HG03520 (cell line): ENCODE results near the gene OR6C65.
"Not testable (repeated sequence)": the region's sequence is repeated elsewhere in the genome, so short reads cannot be mapped to it uniquely, and the experiment has no call there.

Experiments
- ATAC-seq: cut with Tn5 transposase; IDR thresholded peaks from one replicate; pipeline ENCODE4 v1.9.1; 2021; ENCODE audit warnings: mild to moderate bottlenecking, moderate library complexity; ENCODE audit not compliant: unreplicated experiment

OR6C65 gene

GRCh38 chr12:55400229-55400628 lies at the start of gene OR6C65:
TSS of gene OR6C65 (plus strand) at chr12:55400529. CDS start at chr12:55400529, 0 bp downstream.
- ATAC-seq, result no peak

DNA sequence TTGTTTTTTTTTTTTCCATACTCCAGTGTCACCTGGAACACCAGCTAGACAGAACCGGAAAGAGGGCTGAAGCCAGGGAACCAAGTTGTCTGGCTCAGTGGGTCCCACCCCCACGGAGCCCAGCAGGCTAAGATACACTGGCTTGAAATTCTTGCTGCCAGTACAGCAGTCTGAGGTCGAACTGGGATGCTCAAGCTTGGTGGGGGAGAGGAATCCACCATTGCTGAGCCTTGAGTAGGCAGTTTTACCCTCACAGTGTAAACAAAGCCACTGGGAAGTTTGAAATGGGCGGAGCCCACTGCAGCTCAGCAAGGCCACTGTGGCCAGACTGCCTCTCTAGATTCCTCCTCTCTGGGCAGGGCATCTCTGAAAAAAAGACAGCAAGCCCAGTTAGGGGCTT lies 45.0 kb upstream of the OR6C65 start:
- not testable (repeated sequence) for ATAC-seq

DNA sequence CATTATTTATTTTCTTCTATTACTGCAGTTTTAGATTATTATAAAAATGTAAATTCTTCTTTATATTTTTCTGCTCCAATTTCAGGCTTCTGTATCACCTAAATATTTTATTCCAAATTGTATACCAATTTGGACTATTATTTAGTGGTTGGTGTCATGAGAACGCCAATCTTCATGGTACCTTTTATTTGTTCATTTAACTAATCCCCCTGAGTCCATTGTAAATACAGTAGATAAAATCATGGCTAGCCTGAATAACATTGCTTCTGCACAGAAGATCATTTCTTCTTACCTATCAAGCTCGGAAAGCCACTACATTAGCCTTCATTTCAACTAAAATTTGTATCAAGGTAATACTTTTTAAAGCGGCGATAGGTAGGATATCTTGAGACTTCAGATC lies 37.7 kb upstream of the OR6C65 start, which contains the start of gene OR6C75:
Gene OR6C75, plus strand, starts transcription at position 301 of the 400 bp plus-strand sequence. CDS start 2,136 bp downstream, outside the sequence.
- no peak for ATAC-seq

GRCh38 chr12:55365086-55365485 lies 35.2 kb upstream of the OR6C65 start:
- ATAC-seq, result no peak

DNA sequence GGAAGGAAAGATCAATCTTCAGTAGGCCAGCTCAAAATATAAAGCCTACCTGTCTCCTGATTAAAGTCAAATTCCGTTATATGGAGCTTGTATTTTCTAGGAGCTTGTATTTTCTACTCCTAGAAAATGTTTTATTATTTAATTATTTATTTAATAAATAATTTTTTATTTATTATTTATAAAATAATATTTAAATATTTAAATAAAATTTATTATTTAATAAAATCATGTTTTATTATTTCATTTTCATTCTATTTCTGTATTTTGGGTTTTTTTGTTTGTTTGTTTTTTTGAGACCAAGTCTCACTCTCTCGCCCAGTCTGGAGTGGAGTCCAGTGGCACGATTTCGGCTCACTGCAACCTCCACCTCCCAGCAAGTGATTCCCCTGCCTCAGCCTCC lies 27.8 kb upstream of the OR6C65 start:
- ATAC-seq, result no peak

DNA sequence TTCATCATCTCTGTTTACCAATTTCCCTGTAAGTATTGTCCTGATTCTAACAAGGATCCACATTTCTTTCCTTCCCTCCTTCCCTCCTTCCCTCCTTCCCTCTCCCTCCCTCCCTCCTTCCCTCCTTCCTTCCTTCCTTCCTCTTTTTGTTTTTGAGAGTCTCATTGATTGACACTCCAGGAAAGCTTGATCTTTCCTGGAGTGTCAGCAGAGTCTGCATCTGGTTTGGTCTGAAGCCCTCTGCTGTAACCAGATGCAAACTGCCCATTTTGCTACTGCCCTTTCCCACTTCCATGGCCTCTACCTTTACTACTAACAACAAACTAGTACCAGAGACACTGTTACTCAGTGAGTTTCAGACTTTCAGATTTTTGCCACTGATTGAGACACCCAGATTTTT lies 14.4 kb upstream of the OR6C65 start:
- no peak for ATAC-seq

GRCh38 chr12:55392032-55392795 lies 8.1 kb upstream of the OR6C65 start:
- ATAC-seq, result no peak

- ATAC-seq, result no peak
These were observed 4.0 kb upstream of the OR6C65 start for GRCh38 chr12:55396326-55396725.

DNA sequence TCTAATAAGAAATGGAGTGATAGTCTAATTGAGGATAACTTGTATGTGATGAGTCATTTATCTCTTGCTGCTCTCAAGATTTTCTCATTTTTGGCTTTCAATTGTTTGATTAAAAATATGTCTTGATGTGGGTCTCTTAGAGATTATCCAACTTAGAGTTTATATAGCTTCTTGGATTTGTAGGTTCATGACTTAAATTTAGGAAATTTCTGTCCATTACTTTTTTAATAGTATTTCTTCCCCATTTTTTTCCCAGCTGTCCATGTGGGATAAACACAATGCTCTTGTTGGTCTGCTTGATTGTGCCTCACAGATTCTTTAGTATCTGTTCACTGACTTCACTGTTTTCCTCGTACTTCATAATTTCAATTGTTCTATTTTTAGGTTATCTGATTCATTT lies 7.5 kb downstream of the OR6C65 start:
- no peak for ATAC-seq

DNA sequence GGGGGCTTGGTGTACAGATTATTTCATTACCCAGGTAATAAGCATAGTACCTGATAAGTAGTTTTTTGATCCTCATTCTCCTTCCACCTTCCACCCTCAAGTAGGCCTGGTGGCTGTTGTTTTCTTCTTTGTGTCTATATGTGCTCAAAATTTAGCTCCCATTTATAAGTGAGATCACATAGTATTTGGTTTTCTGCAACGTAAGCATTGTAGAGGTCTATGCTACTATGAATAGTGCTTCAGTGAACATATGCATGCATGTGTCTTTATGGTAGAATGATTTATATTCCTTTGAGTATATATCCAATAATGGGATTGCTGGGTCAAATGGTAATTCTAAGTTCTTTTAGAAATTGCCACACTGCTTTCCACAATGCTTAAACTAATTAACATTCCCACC lies 8.8 kb downstream of the OR6C65 start:
- not testable (repeated sequence) for ATAC-seq

GRCh38 chr12:55412138-55412537 lies 11.8 kb downstream of the OR6C65 start:
- ATAC-seq, result not testable (repeated sequence)

- ATAC-seq, result not testable (repeated sequence)
These were observed 13.4 kb downstream of the OR6C65 start for GRCh38 chr12:55413498-55414388.

- not testable (repeated sequence) for ATAC-seq
These were observed 14.1 kb downstream of the OR6C65 start for GRCh38 chr12:55414396-55414823.

- ATAC-seq, result not testable (repeated sequence)
These were observed 14.6 kb downstream of the OR6C65 start for GRCh38 chr12:55414889-55415288.

DNA sequence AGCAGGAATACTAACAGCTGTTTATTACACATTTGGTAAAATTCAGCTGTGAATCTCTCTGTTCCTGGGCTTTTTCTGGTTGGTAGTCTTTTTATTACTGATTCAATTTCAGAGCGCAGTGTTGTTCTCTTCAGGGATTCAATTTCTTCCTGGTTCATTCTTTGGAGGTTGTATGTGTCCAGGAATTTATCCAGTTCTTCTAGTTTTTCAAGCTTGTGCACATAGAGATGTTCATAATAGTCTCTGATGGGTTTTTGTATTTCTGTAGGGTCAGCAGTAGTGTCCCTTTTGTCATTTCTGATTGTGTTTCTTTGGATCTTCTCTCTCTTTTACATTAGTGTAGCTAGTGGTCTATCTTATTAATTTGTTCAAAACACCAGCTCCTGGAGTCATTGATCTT lies 16.6 kb downstream of the OR6C65 start:
- ATAC-seq, result no peak

- no peak for ATAC-seq
These were observed 20.1 kb downstream of the OR6C65 start for GRCh38 chr12:55420307-55420962.

DNA sequence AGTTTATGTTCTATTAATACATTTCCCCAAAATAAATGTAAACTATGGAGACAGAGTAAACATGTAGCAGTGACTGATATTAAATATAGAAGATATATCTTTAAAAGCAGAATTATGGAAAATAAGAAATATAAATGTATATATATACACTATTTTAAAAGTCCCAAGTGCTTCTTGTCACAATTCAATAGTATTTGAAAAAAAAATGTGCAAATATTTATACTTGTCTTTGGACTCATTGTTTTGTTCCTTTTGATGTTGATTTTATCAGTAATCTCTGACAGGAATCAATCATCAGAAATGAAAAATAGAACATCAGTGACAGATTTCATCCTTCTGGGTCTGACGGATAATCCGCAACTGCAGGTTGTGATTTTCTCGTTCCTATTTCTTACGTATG lies 25.6 kb downstream of the OR6C65 start, which contains the start of gene OR6C76:
Gene OR6C76, plus strand, starts transcription at position 301 of the 400 bp plus-strand sequence. Its CDS starts 0 bp downstream, at position 301.
- no peak for ATAC-seq

DNA sequence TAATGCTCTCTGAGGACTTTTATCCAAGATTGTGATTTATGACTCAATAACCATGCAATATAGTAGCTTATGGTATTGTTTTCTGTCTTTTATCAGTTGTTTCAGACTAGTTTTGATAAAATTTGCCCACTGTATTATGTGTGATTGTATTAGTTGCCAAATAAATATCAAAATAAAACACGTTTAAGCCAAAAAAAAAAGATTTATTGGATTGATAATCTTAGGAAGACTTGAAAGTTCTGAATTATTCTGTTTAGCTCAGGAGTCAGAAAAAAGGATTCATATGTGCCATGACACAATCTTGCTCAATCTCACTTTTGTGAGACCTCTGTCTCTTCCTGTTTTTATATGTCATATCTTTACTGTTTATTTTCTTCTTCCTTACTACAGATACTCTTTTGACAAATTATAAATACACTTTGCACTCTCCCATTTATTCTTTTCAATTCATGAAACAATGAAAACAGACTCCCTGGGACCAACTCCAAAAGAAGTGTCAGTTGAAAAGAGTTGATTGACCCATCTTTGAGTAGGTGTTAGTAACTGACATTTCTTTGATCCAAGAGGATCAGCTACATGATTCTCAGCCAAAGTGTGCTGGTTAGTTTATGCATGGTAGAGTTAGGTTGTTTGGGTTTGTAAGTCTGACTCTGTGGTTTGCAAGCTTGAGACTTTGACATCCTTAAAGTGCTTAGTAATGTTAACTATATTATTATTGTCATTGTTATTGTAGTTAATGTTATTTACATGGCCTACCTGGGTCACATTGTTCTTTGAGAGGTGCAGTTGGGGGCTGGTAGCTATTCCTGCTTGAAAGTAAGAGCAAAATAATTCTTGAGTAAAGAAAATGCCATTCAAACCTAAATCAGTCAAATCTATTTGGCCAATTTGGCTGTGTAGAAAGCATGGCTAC lies 28.3 kb downstream of the OR6C65 start:
- no peak for ATAC-seq

DNA sequence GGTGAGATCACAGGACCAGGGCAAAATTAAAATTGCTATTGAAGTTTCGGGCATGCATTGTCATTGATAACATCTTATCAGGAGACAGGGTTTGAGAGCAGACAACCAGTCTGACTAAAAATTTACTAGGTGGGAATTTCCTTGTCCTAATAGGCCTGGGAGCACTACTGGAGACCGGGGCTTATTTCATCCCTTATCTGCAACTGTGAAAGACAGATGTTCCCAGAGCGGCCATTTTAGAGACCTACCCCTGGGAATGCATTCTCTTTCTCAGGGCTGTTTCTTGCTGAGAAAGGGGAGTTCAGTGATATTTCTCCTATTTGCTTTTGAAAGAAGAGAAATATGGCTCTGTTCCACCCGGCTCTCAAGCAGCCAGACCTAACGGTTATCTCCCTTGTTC lies 40.9 kb downstream of the OR6C65 start:
- ATAC-seq, result not testable (repeated sequence)

GRCh38 chr12:55443776-55444175 lies 43.4 kb downstream of the OR6C65 start, which contains the start of gene OR6C2:
TSS of gene OR6C2 (plus strand) at chr12:55444076. CDS start at chr12:55452214, 8,138 bp downstream.
- no peak for ATAC-seq
